Caco-2 (cell line): Measurements from ENCODE around the gene SLK. TPM values are rescaled to one million over a fixed set of nuclear protein-coding genes. Genes with fewer than 3 reads are reported as not detected.

Source experiments
- BruUV-seq: library from RNA; stranded (reverse); fragments of 400-500 nt; replicated peaks from 2 replicates; lab custom pipeline; 2021; lab: Mats Ljungman, UMichigan
- CTCF ChIA-PET: fragments of 300-600 bp; sonication (Branson Sonifier 250); formaldehyde crosslinking; loops from one replicate; lab custom pipeline; 2022; ENCODE audit warnings: antibody characterized with exemption; lab: Charles Lee
- POLR2A ChIA-PET: fragments of 300-600 bp; sonication (Branson Sonifier 250); formaldehyde crosslinking; loops from one replicate; lab custom pipeline; 2022; ENCODE audit warnings: antibody characterized with exemption; lab: Charles Lee
- DNase-seq, 2 experiments: peaks; one replicate each; pipeline versions ENCODE4 v3.0.0 to v3.0.0-alpha.2; 2020 to 2022
- H3K27me3 ChIP-seq: replicated peaks from 2 replicates; pipeline ENCODE4 v1.6.0; 2011; ENCODE audit warnings: low read length; ENCODE audit not compliant: control insufficient read depth, insufficient read depth
- H3K36me3 ChIP-seq: 2 replicates; pipeline ENCODE4 v1.5.1; 2011; ENCODE audit warnings: low read length; ENCODE audit not compliant: control insufficient read depth, insufficient read depth
- H3K4me1 ChIP-seq: fragments of 250-450 bp; sonication (Bioruptor Pico); 2 replicates; pipeline ENCODE4 v1.5.1; 2020; ENCODE audit warnings: mild to moderate bottlenecking
- H3K4me3 ChIP-seq: 2 replicates; pipeline ENCODE4 v1.5.1; 2011; ENCODE audit warnings: low read depth, mild to moderate bottlenecking, control low read depth, low read length
- H3K9me3 ChIP-seq: fragments of 250-450 bp; sonication (Bioruptor Pico); 2 replicates; pipeline ENCODE4 v1.5.1; 2020; ENCODE audit warnings: mild to moderate bottlenecking, moderate library complexity
- H3K27ac Mint-ChIP-seq: one replicate; pipeline ENCODE4 v1.8.0; 2022; ENCODE audit warnings: mixed read lengths; ENCODE audit not compliant: unreplicated experiment
- H3K27me3 Mint-ChIP-seq: one replicate; pipeline ENCODE4 v1.8.0; 2022; ENCODE audit warnings: mixed read lengths; ENCODE audit not compliant: insufficient read depth, unreplicated experiment
- H3K36me3 Mint-ChIP-seq: one replicate; pipeline ENCODE4 v1.8.0; 2022; ENCODE audit warnings: mild to moderate bottlenecking, mixed read lengths; ENCODE audit not compliant: insufficient read depth, unreplicated experiment
- H3K4me1 Mint-ChIP-seq: one replicate; pipeline ENCODE4 v1.8.0; 2022; ENCODE audit warnings: low read depth, mixed read lengths; ENCODE audit not compliant: unreplicated experiment
- H3K4me3 Mint-ChIP-seq: one replicate; pipeline ENCODE4 v1.8.0; 2022; ENCODE audit warnings: mild to moderate bottlenecking, moderate library complexity, mixed read lengths; ENCODE audit not compliant: unreplicated experiment
- H3K9me3 Mint-ChIP-seq: one replicate; pipeline ENCODE4 v1.8.0; 2022; ENCODE audit warnings: mixed read lengths; ENCODE audit not compliant: unreplicated experiment
- intact Hi-C: fragments of 100-400 bp; cut with micrococcal nuclease; formaldehyde crosslinking; loops from one replicate; pipeline ENCODE4 v1.10.0; 2022; ENCODE audit not compliant: unreplicated experiment
- total RNA-seq: library from RNA; stranded (reverse); gene quantifications from 2 replicates; pipeline ENCODE4 v1.2.3, GENCODE V29; 2022
- TF ChIP-seq, protein P1 (sequence below), 2 experiments: fragments of 200-600 bp in 1 of 2; IDR thresholded peaks; 1 replicate in 1 of 2; 2 replicates in 1 of 2; pipeline versions ENCODE4 v1.5.1 to v1.8.0; 2011 to 2022; ENCODE audit warnings: antibody characterized with exemption in 1 of 2, control low read depth in 1 of 2, inconsistent platforms in 1 of 2, low read depth in 1 of 2, low read length in 1 of 2, mild to moderate bottlenecking in 1 of 2, moderate library complexity in 1 of 2; ENCODE audit not compliant: insufficient read depth in 1 of 2, severe bottlenecking in 1 of 2, unreplicated experiment in 1 of 2

SLK gene
- total RNA-seq, 1 experiment from 2014 or later = 39.5 TPM

DNA sequence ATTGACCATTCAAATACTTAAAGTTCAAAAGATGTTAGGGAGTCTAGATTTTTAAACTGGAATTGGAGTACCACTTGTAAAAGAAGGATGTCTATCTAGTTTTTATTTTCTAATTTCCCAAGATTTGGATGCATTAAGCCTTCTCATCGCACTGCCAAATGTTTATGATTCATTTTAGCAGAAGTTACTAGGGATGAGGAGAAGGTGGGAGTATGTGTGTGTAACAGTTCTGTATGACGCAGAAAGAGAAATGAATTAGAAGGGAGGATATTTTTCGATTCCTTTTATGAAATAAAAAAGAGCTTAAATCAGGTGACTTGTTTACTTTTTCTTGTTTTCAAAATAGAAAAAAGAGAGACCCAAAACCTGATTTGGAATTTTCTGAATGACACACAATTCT, 6.8 kb upstream of the SLK start:
- TF ChIP-seq, protein P1, sequence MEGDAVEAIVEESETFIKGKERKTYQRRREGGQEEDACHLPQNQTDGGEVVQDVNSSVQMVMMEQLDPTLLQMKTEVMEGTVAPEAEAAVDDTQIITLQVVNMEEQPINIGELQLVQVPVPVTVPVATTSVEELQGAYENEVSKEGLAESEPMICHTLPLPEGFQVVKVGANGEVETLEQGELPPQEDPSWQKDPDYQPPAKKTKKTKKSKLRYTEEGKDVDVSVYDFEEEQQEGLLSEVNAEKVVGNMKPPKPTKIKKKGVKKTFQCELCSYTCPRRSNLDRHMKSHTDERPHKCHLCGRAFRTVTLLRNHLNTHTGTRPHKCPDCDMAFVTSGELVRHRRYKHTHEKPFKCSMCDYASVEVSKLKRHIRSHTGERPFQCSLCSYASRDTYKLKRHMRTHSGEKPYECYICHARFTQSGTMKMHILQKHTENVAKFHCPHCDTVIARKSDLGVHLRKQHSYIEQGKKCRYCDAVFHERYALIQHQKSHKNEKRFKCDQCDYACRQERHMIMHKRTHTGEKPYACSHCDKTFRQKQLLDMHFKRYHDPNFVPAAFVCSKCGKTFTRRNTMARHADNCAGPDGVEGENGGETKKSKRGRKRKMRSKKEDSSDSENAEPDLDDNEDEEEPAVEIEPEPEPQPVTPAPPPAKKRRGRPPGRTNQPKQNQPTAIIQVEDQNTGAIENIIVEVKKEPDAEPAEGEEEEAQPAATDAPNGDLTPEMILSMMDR (IDR thresholded peaks at IDR 0.05; ENCODE audit: insufficient read depth in 1 of 2, low read depth in 1 of 2, low read length in 1 of 2, severe bottlenecking in 1 of 2, unreplicated experiment in 1 of 2) = no peak
- H3K4me3 Mint-ChIP-seq = no peak overlapping the region

DNA sequence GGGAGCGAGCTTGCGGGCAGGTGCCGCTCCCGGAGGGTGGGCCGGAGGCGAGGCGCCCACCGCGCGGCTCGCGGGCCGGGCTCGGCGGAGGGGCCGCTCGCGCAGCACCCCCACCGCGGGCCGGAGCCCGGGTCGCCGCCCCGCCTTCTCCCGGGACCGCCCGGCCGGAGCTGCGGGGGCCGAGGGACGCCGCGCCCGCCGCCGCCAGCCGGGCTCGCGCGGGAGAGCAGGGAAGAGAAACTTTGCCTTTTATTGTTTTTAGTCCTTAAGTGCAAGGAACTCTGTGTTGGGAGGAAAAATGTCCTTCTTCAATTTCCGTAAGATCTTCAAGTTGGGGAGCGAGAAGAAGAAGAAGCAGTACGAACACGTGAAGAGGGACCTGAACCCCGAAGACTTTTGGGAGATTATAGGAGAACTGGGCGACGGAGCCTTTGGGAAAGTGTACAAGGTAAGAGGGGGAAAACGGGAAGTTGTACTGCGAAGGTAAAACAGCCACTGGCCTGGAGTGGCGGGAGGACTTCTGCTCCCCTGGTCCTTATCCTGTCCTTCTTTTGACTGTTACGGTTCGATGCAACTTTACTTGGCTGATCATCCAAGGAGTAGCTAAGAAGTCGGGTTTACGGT, 620 bp downstream of the SLK start:
- Mint-ChIP-seq H3K27ac (peak overlapping the region; percentile 22), H3K4me1 (peaks cover 9% of the 10 kb centered on the region), H3K27me3 (no peaks in the 10 kb centered on the region), H3K36me3 (no peaks in the 10 kb centered on the region), H3K9me3 (no peaks in the 10 kb centered on the region), H3K4me3 (peak overlapping the region; percentile 86)
- DNase-seq = peak in 1 of 2 experiments; percentile 17
- H3K27me3 ChIP-seq = no peaks in the 10 kb centered on the region
- peak overlapping the region; percentile 95 for H3K4me3 ChIP-seq
- no TSS peak for BruUV-seq
- TF ChIP-seq, protein P1 (IDR thresholded peaks at IDR 0.05; ENCODE audit: insufficient read depth in 1 of 2, low read depth in 1 of 2, low read length in 1 of 2, severe bottlenecking in 1 of 2, unreplicated experiment in 1 of 2) = no peak
- no peaks in the 10 kb centered on the region; the same call in 1 of the 2 replicates for H3K36me3 ChIP-seq
- H3K4me1 ChIP-seq = peaks cover 8% of the 10 kb centered on the region
- ChIA-PET POLR2A (interaction anchor here (0.6 kb wide), 1 partner anchor 302 kb away, joined by 3 read pairs; the partner anchor contains the start of gene GSTO2), CTCF (interaction anchor here (1.0 to 1.2 kb wide), 3 partner anchors 15 to 79 kb away, joined by 3 to 4 read pairs (median 3); no protein-coding TSS in a partner anchor)
- intact Hi-C loops = loop anchor here (1.0 to 2.0 kb wide), 4 partner anchors 39 to 154 kb away; partner anchors contain the start of gene STN1
- no peaks in the 10 kb centered on the region for H3K9me3 ChIP-seq

More for the DNA sequence above, 6.8 kb upstream of the SLK start:
- Mint-ChIP-seq H3K36me3 (no peaks in the 10 kb centered on the region), H3K27me3 (no peaks in the 10 kb centered on the region), H3K27ac (no peak overlapping the region), H3K9me3 (peaks cover 6% of the 10 kb centered on the region), H3K4me1 (no peaks in the 10 kb centered on the region)
- no peak for DNase-seq
- Histone ChIP-seq H3K27me3 (no peaks in the 10 kb centered on the region), H3K9me3 (no peaks in the 10 kb centered on the region; the same call in 1 of the 2 replicates), H3K4me1 (no peaks in the 10 kb centered on the region), H3K4me3 (no peak overlapping the region), H3K36me3 (no peaks in the 10 kb centered on the region)
- CTCF ChIA-PET = no interaction called here
- intact Hi-C loops = no loop called here
- POLR2A ChIA-PET = no interaction called here
- no TSS peak for BruUV-seq

DNA sequence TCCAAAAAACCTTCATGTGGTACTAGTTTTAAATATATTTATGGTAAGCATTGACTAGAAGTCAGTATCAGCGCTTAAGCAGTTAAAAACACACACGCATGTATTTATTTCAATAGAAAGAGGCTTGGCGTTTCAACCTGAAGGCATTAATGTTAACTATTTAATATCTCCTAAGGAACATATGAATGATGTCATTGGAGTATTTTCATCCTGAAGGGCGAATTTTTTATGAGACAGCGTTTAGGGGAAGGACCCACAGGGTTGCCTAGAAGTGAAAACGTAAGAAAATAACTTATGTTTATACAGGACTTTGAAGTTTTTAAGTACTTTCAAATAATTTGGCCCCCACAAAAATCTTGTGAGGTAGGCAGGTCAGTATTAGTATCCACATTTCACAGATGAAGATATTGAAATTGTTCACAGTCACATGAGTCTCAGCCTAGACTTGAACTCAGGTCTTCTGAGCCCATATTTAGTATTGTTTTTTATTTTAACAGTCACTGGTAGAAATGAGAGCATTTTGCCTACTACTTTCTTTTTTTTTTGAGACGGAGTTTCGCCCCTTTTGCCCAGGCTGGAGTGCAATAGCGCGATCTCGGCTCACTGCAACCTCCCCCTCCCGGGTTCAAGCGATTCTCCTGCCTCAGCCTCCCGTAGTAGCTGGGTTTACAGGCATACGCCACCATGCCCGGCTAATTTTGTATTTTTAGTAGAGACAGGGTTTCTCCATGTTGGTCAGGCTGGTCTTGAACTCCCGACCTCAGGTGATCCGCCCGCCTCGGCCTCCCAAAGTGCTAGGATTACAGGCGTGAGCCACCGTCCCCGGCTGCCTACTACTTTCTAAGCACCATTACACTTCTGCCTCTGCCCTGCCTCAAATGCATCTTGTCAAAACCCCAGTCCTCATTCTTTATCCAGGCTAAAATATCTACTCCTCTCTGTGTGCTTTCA, 1.8 kb downstream of the SLK start:
- BruUV-seq = no TSS peak
- Mint-ChIP-seq H3K36me3 (no peaks in the 10 kb centered on the region), H3K9me3 (no peaks in the 10 kb centered on the region), H3K4me1 (peaks cover 9% of the 10 kb centered on the region), H3K4me3 (peak overlapping the region; percentile 86), H3K27ac (peak overlapping the region; percentile 58), H3K27me3 (no peaks in the 10 kb centered on the region)
- Histone ChIP-seq H3K4me3 (peak overlapping the region; percentile 95), H3K9me3 (no peaks in the 10 kb centered on the region), H3K27me3 (no peaks in the 10 kb centered on the region), H3K4me1 (peaks cover 8% of the 10 kb centered on the region), H3K36me3 (no peaks in the 10 kb centered on the region; the same call in 1 of the 2 replicates)
- TF ChIP-seq, protein P1 (IDR thresholded peaks at IDR 0.05; ENCODE audit: insufficient read depth in 1 of 2, low read depth in 1 of 2, low read length in 1 of 2, severe bottlenecking in 1 of 2, unreplicated experiment in 1 of 2) = no peak
- ChIA-PET POLR2A (no interaction called here), CTCF (interaction anchor here (1.0 to 1.6 kb wide), 5 partner anchors 13 to 81 kb away, joined by 3 to 5 read pairs (median 4); no protein-coding TSS in a partner anchor)
- DNase-seq = no peak
- intact Hi-C loops = no loop called here
